ENCODE results near the gene TMEM38B.
A peak's percentile ranks its signal among the peaks of the same experiment; 100 is the strongest.

Gene TMEM38B

GRCh38 chr9:105694190-105694847, at the start of gene TMEM38B:
TSS of gene TMEM38B (plus strand) at chr9:105694541. CDS start at chr9:105694661, 120 bp downstream.
- H3K4me3 ChIP-seq (ENCODE audit: low read depth, low read length) = peak within 1 kb of the TSS; percentile 87
- no peak for TF ChIP-seq CTCF (IDR thresholded peaks at IDR 0.05; ENCODE audit: borderline replicate concordance, insufficient read depth, low read depth, low read length)

GRCh38 chr9:105646879-105647594, 47.3 kb upstream of the TMEM38B start:
- H3K4me3 ChIP-seq (ENCODE audit: low read depth, low read length) = no peak overlapping the region
- no peak for TF ChIP-seq CTCF (IDR thresholded peaks at IDR 0.05; ENCODE audit: borderline replicate concordance, insufficient read depth, low read depth, low read length)

- no peak for TF ChIP-seq CTCF (IDR thresholded peaks at IDR 0.05; ENCODE audit: borderline replicate concordance, insufficient read depth, low read depth, low read length)
- no peak overlapping the region for H3K4me3 ChIP-seq (ENCODE audit: low read depth, low read length)
Measured at GRCh38 chr9:105647595-105648349, 46.6 kb upstream of the TMEM38B start.

GRCh38 chr9:105651806-105652205, 42.5 kb upstream of the TMEM38B start:
- H3K4me3 ChIP-seq (ENCODE audit: low read depth, low read length) = no peak overlapping the region
- TF ChIP-seq CTCF (IDR thresholded peaks at IDR 0.05; ENCODE audit: borderline replicate concordance, insufficient read depth, low read depth, low read length) = no peak

- H3K4me3 ChIP-seq (ENCODE audit: low read depth, low read length) = peak overlapping the region; percentile 60
- TF ChIP-seq CTCF (IDR thresholded peaks at IDR 0.05; ENCODE audit: borderline replicate concordance, insufficient read depth, low read depth, low read length) = peak; percentile 20; the same call in 1 of the 2 replicates
Measured at GRCh38 chr9:105656131-105656921, 38.0 kb upstream of the TMEM38B start.

GRCh38 chr9:105658351-105658750, 36.0 kb upstream of the TMEM38B start:
- no peak overlapping the region for H3K4me3 ChIP-seq (ENCODE audit: low read depth, low read length)
- no peak for TF ChIP-seq CTCF (IDR thresholded peaks at IDR 0.05; ENCODE audit: borderline replicate concordance, insufficient read depth, low read depth, low read length)
